Mesenchymal stem cell (in vitro differentiated cells and primary cell): ENCODE measurements around the gene MEI1.

Experiments used
- DNase-seq: peaks from one replicate; pipeline ENCODE4 v3.0.0-alpha.2; 2013
- H2AFZ ChIP-seq: one replicate; pipeline ENCODE4 v1.6.1; 2013; ENCODE audit warnings: low read depth, mild to moderate bottlenecking, control low read depth, inconsistent platforms, low read length, moderate library complexity
- H2AK5ac ChIP-seq: 2 replicates; pipeline ENCODE4 v1.6.1; 2013; ENCODE audit warnings: low read length, moderate library complexity, mild to moderate bottlenecking, inconsistent platforms; ENCODE audit not compliant: severe bottlenecking
- H2BK120ac ChIP-seq: one replicate; pipeline ENCODE4 v1.6.1; 2013; ENCODE audit warnings: low read depth, mild to moderate bottlenecking, inconsistent platforms, low read length, moderate library complexity
- H2BK12ac ChIP-seq, 2 experiments: one replicate each; pipeline ENCODE4 v1.6.1; 2013; ENCODE audit warnings: inconsistent platforms in 2 of 2, low read length in 2 of 2, mild to moderate bottlenecking in 2 of 2, moderate library complexity in 2 of 2, control low read depth in 1 of 2
- H2BK15ac ChIP-seq: one replicate; pipeline ENCODE4 v1.6.1; 2013; ENCODE audit warnings: mild to moderate bottlenecking, low read depth, inconsistent platforms; ENCODE audit not compliant: poor library complexity, severe bottlenecking
- H2BK5ac ChIP-seq: 2 replicates; pipeline ENCODE4 v1.6.1; 2013; ENCODE audit warnings: low read depth, mild to moderate bottlenecking, low read length, control low read depth, inconsistent platforms; ENCODE audit not compliant: poor library complexity, severe bottlenecking
- H3K14ac ChIP-seq, 2 experiments: one replicate each; pipeline ENCODE4 v1.6.1; 2013; ENCODE audit warnings: inconsistent platforms in 2 of 2, low read length in 2 of 2, control low read depth in 1 of 2, mild to moderate bottlenecking in 1 of 2, moderate library complexity in 1 of 2
- H3K18ac ChIP-seq, 2 experiments: one replicate each; pipeline ENCODE4 v1.6.1; 2013; ENCODE audit warnings: inconsistent platforms in 2 of 2, low read length in 2 of 2, control low read depth in 1 of 2, low read depth in 1 of 2, mild to moderate bottlenecking in 1 of 2
- H3K23ac ChIP-seq, 2 experiments: one replicate each; pipeline ENCODE4 v1.6.1; 2013; ENCODE audit warnings: inconsistent platforms in 2 of 2, low read length in 2 of 2, mild to moderate bottlenecking in 2 of 2, moderate library complexity in 2 of 2, control low read depth in 1 of 2
- H3K27ac ChIP-seq: 2 replicates; pipeline ENCODE4 v1.5.1; 2013; ENCODE audit warnings: mild to moderate bottlenecking, moderate library complexity, low read length, control low read depth, inconsistent platforms; ENCODE audit not compliant: poor library complexity, severe bottlenecking
- H3K27me3 ChIP-seq, 2 experiments: 2 replicates each; pipeline versions ENCODE4 v1.6.1 to v1.7.0; 2013; ENCODE audit warnings: low read length in 2 of 2, mild to moderate bottlenecking in 2 of 2, moderate library complexity in 2 of 2, control low read depth in 1 of 2, inconsistent platforms in 1 of 2; ENCODE audit not compliant: control insufficient read depth in 1 of 2, insufficient read depth in 1 of 2
- H3K36me3 ChIP-seq, 2 experiments: 2 replicates each; pipeline versions ENCODE4 v1.6.1 to v1.7.0; 2013; ENCODE audit warnings: low read length in 2 of 2, control low read depth in 1 of 2, inconsistent platforms in 1 of 2, low read depth in 1 of 2, mild to moderate bottlenecking in 1 of 2; ENCODE audit not compliant: insufficient read depth in 2 of 2, control insufficient read depth in 1 of 2
- H3K4ac ChIP-seq, 2 experiments: one replicate each; pipeline ENCODE4 v1.6.1; 2013; ENCODE audit warnings: inconsistent platforms in 2 of 2, low read length in 2 of 2, mild to moderate bottlenecking in 2 of 2, moderate library complexity in 2 of 2, control low read depth in 1 of 2, low read depth in 1 of 2
- H3K4me1 ChIP-seq: 2 replicates; pipeline ENCODE4 v1.6.1; 2013; ENCODE audit warnings: low read depth, low read length, control low read depth; ENCODE audit not compliant: control insufficient read depth, insufficient read depth
- H3K4me2 ChIP-seq: 2 replicates; pipeline ENCODE4 v1.6.1; 2013; ENCODE audit warnings: low read length, mild to moderate bottlenecking, inconsistent platforms; ENCODE audit not compliant: poor library complexity, severe bottlenecking
- H3K4me3 ChIP-seq, 2 experiments: 2 replicates each; pipeline versions ENCODE4 v1.5.1 to v1.7.0; 2013; ENCODE audit warnings: low read length in 2 of 2, mild to moderate bottlenecking in 2 of 2, control low read depth in 1 of 2, low read depth in 1 of 2; ENCODE audit not compliant: insufficient read depth in 1 of 2
- H3K79me1 ChIP-seq: replicated peaks from 2 replicates; pipeline ENCODE4 v1.6.1; 2013; ENCODE audit warnings: mild to moderate bottlenecking, control low read depth, low read length, inconsistent platforms; ENCODE audit not compliant: poor library complexity, severe bottlenecking
- H3K9ac ChIP-seq: 2 replicates; pipeline ENCODE4 v1.7.0; 2013; ENCODE audit warnings: mild to moderate bottlenecking, low read length, moderate library complexity
- H3K9me3 ChIP-seq: 2 replicates; pipeline ENCODE4 v1.7.0; 2013; ENCODE audit warnings: mild to moderate bottlenecking, low read length; ENCODE audit not compliant: control insufficient read depth
- H4K8ac ChIP-seq: one replicate; pipeline ENCODE4 v1.6.1; 2013; ENCODE audit warnings: inconsistent platforms, mild to moderate bottlenecking, low read length, moderate library complexity
- H4K91ac ChIP-seq: one replicate; pipeline ENCODE4 v1.6.1; 2013; ENCODE audit warnings: mild to moderate bottlenecking, low read length, inconsistent platforms
- WGBS: methylation state at CpG from one replicate; pipeline ENCODE4 v1.1.7; 2013; ENCODE audit warnings: mixed read lengths; 5-methylcytosine and 5-hydroxymethylcytosine counted together

The MEI1 gene

DNA sequence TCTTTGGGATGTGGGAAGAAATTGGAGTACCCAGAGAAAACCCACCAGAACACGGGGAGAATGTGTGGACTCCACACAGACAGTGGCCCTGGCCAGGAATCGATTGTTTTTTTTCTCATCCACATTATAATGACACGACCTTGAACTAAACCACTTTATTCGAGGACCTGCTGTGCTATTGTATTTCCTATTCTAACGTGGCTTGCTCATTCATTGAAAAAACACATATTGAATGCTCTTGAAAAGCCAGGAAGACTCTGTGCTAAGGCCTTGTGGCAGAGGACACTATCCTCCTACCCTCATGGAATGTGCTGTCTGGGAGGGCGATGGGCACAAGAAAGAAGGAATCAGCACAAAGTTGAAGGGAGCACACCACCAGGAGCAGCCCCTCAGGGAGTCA lies 124.5 kb downstream of the MEI1 start:
- H2BK5ac ChIP-seq: no peak overlapping the region
- no peak overlapping the region for H3K14ac ChIP-seq
- H3K79me1 ChIP-seq: peaks cover 14% of the 10 kb centered on the region
- H3K36me3 ChIP-seq: peaks cover 0 to 32% of the 10 kb centered on the region in 2 experiments
- H3K9me3 ChIP-seq: no peaks in the 10 kb centered on the region
- no peak overlapping the region for H2AFZ ChIP-seq
- no peak overlapping the region for H2AK5ac ChIP-seq
- no peak overlapping the region for H3K9ac ChIP-seq
- no peak overlapping the region for H2BK120ac ChIP-seq
- peaks cover 34% of the 10 kb centered on the region for H3K4me1 ChIP-seq
- no peak overlapping the region for H3K23ac ChIP-seq
- no peak for DNase-seq
- no peak overlapping the region for H3K4me3 ChIP-seq
- WGBS: 93% methylated on average over 6 of the region's 6 CpGs
- H3K27me3 ChIP-seq: no peaks in the 10 kb centered on the region
- H3K4ac ChIP-seq: no peak overlapping the region
- no peak overlapping the region for H4K8ac ChIP-seq
- H3K4me2 ChIP-seq: no peak overlapping the region
- H2BK12ac ChIP-seq: peak overlapping the region in 1 of 2 experiments; percentile 17
- no peak overlapping the region for H4K91ac ChIP-seq
- no peak overlapping the region for H2BK15ac ChIP-seq
- no peak overlapping the region for H3K27ac ChIP-seq
- H3K18ac ChIP-seq: peak overlapping the region; percentile 13 to 40

GRCh38 chr22:41825376-41825775 lies 126.1 kb downstream of the MEI1 start:
- 59% methylated on average over 7 of the region's 7 CpGs for WGBS

DNA sequence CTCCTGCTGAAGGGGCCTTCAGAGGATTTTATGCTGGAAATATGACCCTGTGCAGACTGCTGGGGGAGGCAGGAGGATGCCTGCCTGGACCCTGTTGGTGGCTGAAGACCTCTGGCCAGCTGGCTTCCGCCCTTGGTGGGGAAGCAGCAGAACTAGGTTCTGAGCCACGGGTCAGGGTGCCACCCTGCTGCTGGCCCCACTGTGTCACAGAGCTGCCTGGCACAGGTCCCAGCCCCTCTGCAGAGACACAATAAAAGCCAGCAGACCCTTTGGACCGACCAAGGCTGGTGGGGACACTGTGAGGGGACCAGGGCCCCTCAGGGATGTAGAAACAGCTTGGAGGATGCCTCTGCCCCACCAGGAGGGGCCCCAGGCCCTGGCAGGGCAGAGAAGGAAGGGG lies 126.7 kb downstream of the MEI1 start:
- no peak overlapping the region for H2BK5ac ChIP-seq
- H3K4me2 ChIP-seq: no peak overlapping the region
- H3K23ac ChIP-seq: peak overlapping the region in 1 of 2 experiments; percentile 60
- peak overlapping the region in 1 of 2 experiments; percentile 86 for H3K14ac ChIP-seq
- no peaks in the 10 kb centered on the region for H3K27me3 ChIP-seq
- no peak overlapping the region for H2AK5ac ChIP-seq
- peaks cover 9% of the 10 kb centered on the region for H3K79me1 ChIP-seq
- peaks cover 37% of the 10 kb centered on the region for H3K4me1 ChIP-seq
- peak overlapping the region; percentile 85 to 98 for H2BK12ac ChIP-seq
- H2BK120ac ChIP-seq: peak overlapping the region; percentile 43
- H2BK15ac ChIP-seq: peak overlapping the region; percentile 75
- H3K27ac ChIP-seq: no peak overlapping the region
- peaks cover 0 to 24% of the 10 kb centered on the region in 2 experiments for H3K36me3 ChIP-seq
- H3K4ac ChIP-seq: peak overlapping the region; percentile 45 to 97
- no peak overlapping the region for H2AFZ ChIP-seq
- DNase-seq: no peak
- H3K9me3 ChIP-seq: no peaks in the 10 kb centered on the region
- H4K91ac ChIP-seq: peak overlapping the region; percentile 96
- WGBS: 89% methylated on average over 3 of the region's 3 CpGs
- H4K8ac ChIP-seq: peak overlapping the region; percentile 82
- H3K9ac ChIP-seq: no peak overlapping the region
- peak overlapping the region in 1 of 2 experiments; percentile 34 for H3K4me3 ChIP-seq
- H3K18ac ChIP-seq: peak overlapping the region; percentile 87 to 94

More at GRCh38 chr22:41825376-41825775, 126.1 kb downstream of the MEI1 start:
- peak overlapping the region; percentile 50 for H2BK120ac ChIP-seq
- H3K23ac ChIP-seq: no peak overlapping the region
- H3K79me1 ChIP-seq: peaks cover 9% of the 10 kb centered on the region
- H3K18ac ChIP-seq: peak overlapping the region; percentile 71 to 87
- peak overlapping the region; percentile 20 to 70 for H2BK12ac ChIP-seq
- no peaks in the 10 kb centered on the region for H3K27me3 ChIP-seq
- peak overlapping the region; percentile 82 for H4K8ac ChIP-seq
- H3K4me3 ChIP-seq: no peak overlapping the region
- H3K36me3 ChIP-seq: peaks cover 0 to 24% of the 10 kb centered on the region in 2 experiments
- H4K91ac ChIP-seq: peak overlapping the region; percentile 96
- peak; percentile 30 for DNase-seq
- H2AK5ac ChIP-seq: peak overlapping the region; percentile 3
- H3K9ac ChIP-seq: no peak overlapping the region
- no peaks in the 10 kb centered on the region for H3K9me3 ChIP-seq
- H3K4me2 ChIP-seq: no peak overlapping the region
- no peak overlapping the region for H2BK5ac ChIP-seq
- peak overlapping the region; percentile 45 to 97 for H3K4ac ChIP-seq
- peak overlapping the region; percentile 75 for H2BK15ac ChIP-seq
- H3K14ac ChIP-seq: peak overlapping the region in 1 of 2 experiments; percentile 35
- no peak overlapping the region for H3K27ac ChIP-seq
- H2AFZ ChIP-seq: no peak overlapping the region
- peaks cover 37% of the 10 kb centered on the region for H3K4me1 ChIP-seq

- H3K23ac ChIP-seq: no peak overlapping the region
- H2BK12ac ChIP-seq: peak overlapping the region; percentile 85 to 98
- no peak overlapping the region for H2AK5ac ChIP-seq
- no peak overlapping the region for H3K4me2 ChIP-seq
- H3K9ac ChIP-seq: no peak overlapping the region
- peaks cover 0 to 21% of the 10 kb centered on the region in 2 experiments for H3K36me3 ChIP-seq
- 85% methylated on average over 11 of the region's 11 CpGs for WGBS
- H3K27ac ChIP-seq: no peak overlapping the region
- H3K4ac ChIP-seq: peak overlapping the region; percentile 45 to 97
- peak overlapping the region in 1 of 2 experiments; percentile 86 for H3K14ac ChIP-seq
- no peak overlapping the region for H2BK5ac ChIP-seq
- H3K9me3 ChIP-seq: no peaks in the 10 kb centered on the region
- peak overlapping the region; percentile 96 for H4K91ac ChIP-seq
- H3K27me3 ChIP-seq: no peaks in the 10 kb centered on the region
- no peak overlapping the region for H3K4me3 ChIP-seq
- DNase-seq: no peak
- H3K4me1 ChIP-seq: peaks cover 34% of the 10 kb centered on the region
- H2BK15ac ChIP-seq: peak overlapping the region; percentile 75
- H2AFZ ChIP-seq: no peak overlapping the region
- peaks cover 9% of the 10 kb centered on the region for H3K79me1 ChIP-seq
- peak overlapping the region; percentile 87 to 94 for H3K18ac ChIP-seq
- H4K8ac ChIP-seq: peak overlapping the region; percentile 83
- peak overlapping the region; percentile 43 for H2BK120ac ChIP-seq
These were observed 127.4 kb downstream of the MEI1 start for GRCh38 chr22:41826430-41827383.
